ENCODE measurements around the gene HTR3D.
"Not testable (repeated sequence)": the region's sequence is repeated elsewhere in the genome, so short reads cannot be mapped to it uniquely, and the experiment has no call there.

DNA sequence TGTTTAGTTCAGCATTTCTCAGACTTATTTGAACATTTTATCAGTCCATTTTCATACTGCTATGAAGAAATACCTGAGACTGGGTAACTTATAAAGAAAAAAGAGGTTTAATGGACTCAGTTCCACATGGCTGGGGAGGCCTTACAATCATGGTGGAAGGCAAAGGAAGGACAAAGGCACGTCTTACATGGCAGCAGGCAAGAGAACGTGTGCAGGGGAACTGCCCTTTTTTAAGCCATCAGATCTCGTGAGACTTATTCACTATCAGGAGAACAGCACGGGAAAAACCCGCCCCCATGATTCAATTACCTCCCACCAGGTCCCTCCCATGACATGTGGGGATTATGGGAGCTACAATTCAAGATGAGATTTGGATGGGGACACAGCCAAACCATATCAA is 6.3 kb upstream of the HTR3D start:
- TF ChIP-seq, protein P1, sequence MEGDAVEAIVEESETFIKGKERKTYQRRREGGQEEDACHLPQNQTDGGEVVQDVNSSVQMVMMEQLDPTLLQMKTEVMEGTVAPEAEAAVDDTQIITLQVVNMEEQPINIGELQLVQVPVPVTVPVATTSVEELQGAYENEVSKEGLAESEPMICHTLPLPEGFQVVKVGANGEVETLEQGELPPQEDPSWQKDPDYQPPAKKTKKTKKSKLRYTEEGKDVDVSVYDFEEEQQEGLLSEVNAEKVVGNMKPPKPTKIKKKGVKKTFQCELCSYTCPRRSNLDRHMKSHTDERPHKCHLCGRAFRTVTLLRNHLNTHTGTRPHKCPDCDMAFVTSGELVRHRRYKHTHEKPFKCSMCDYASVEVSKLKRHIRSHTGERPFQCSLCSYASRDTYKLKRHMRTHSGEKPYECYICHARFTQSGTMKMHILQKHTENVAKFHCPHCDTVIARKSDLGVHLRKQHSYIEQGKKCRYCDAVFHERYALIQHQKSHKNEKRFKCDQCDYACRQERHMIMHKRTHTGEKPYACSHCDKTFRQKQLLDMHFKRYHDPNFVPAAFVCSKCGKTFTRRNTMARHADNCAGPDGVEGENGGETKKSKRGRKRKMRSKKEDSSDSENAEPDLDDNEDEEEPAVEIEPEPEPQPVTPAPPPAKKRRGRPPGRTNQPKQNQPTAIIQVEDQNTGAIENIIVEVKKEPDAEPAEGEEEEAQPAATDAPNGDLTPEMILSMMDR (IDR thresholded peaks at IDR 0.05) = not testable (repeated sequence)
- not testable (repeated sequence) for TF ChIP-seq POLR2A, POLR2AphosphoS5, EP300 (IDR thresholded peaks at IDR 0.05)
